ENCODE data around the gene COP1.

Gene COP1

DNA sequence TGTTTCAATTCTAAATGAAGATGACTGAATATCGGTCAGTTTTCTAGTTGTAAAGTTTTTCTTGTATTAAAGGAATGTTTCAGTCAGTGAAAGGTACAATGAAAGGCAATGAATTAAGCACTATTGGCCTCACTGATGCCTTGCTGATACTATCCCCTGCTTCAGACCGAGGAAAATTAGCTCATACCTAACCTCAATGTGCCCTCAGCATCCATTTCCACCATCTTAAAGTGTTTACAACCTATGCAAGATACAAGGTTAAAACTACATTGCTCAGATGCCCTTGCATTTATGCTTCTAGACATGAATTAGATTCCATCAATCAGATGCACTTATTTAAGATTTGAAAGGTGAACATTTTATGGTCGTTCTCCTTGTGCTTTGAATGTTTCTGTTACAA lies 184.5 kb downstream of the COP1 start:
- TF ChIP-seq CSRNP3 (CRISPR knock-in tag; IDR thresholded peaks at IDR 0.05) = no peak
- TF ChIP-seq ZC3H10 (CRISPR knock-in tag; IDR thresholded peaks at IDR 0.05) = no peak
- no peak for TF ChIP-seq ZNF8 (CRISPR knock-in tag; IDR thresholded peaks at IDR 0.05)
- no peak for TF ChIP-seq CSDC2 (CRISPR knock-in tag; IDR thresholded peaks at IDR 0.05)
- TF ChIP-seq ZNF565 (CRISPR knock-in tag; conservative IDR thresholded peaks at IDR 0.05; ENCODE audit: low read depth) = no peak
- TF ChIP-seq ZFP30 (CRISPR knock-in tag; IDR thresholded peaks at IDR 0.05) = no peak
- no peak for TF ChIP-seq ZNF70 (CRISPR knock-in tag; IDR thresholded peaks at IDR 0.05)
- TF ChIP-seq TOX (CRISPR knock-in tag; IDR thresholded peaks at IDR 0.05; ENCODE audit: borderline replicate concordance) = no peak
- TF ChIP-seq TCF4 (CRISPR knock-in tag; IDR thresholded peaks at IDR 0.05; ENCODE audit: borderline replicate concordance) = no peak
- no peak for TF ChIP-seq OSR1 (CRISPR knock-in tag; IDR thresholded peaks at IDR 0.05)
- TF ChIP-seq ISL1 (CRISPR knock-in tag; IDR thresholded peaks at IDR 0.05) = no peak
- TF ChIP-seq RARB (CRISPR knock-in tag; IDR thresholded peaks at IDR 0.05) = no peak
- TF ChIP-seq ZFP3 (CRISPR knock-in tag; IDR thresholded peaks at IDR 0.05) = no peak
- no peak for TF ChIP-seq SNAI2 (CRISPR knock-in tag; IDR thresholded peaks at IDR 0.05)
- TF ChIP-seq GLIS3 (CRISPR knock-in tag; IDR thresholded peaks at IDR 0.05) = no peak
- TF ChIP-seq CREB5 (CRISPR knock-in tag; IDR thresholded peaks at IDR 0.05; ENCODE audit: low read depth) = no peak
- ATAC-seq = no peak

DNA sequence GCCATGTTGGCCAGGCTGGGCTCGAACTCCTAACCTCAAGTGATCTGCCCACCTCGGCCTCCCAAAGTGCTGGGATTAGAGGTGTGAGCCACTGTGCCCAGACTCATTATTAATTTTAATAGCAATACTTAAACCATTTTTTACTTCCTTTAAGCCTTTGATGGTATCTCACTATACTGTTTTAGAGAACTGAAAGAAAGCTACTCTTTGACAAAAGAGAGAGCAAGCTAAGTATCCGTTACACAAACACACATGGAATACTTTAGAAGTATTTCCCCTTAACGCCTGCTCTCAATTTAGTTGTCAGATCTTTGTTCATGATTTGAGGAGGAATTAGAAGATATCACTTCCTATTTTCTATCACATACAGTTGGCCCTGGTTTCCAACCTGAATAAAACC lies 189.4 kb downstream of the COP1 start:
- TF ChIP-seq TCF4 (CRISPR knock-in tag; IDR thresholded peaks at IDR 0.05; ENCODE audit: borderline replicate concordance) = no peak
- TF ChIP-seq ZNF8 (CRISPR knock-in tag; IDR thresholded peaks at IDR 0.05) = no peak
- TF ChIP-seq RARB (CRISPR knock-in tag; IDR thresholded peaks at IDR 0.05) = no peak
- no peak for TF ChIP-seq SNAI2 (CRISPR knock-in tag; IDR thresholded peaks at IDR 0.05)
- no peak for TF ChIP-seq ZC3H10 (CRISPR knock-in tag; IDR thresholded peaks at IDR 0.05)
- TF ChIP-seq POU6F1 (CRISPR knock-in tag; IDR thresholded peaks at IDR 0.05; ENCODE audit: borderline replicate concordance, low read depth) = no peak
- no peak for TF ChIP-seq ESRRG (CRISPR knock-in tag; IDR thresholded peaks at IDR 0.05)
- no peak for TF ChIP-seq ARNTL (CRISPR knock-in tag; IDR thresholded peaks at IDR 0.05; ENCODE audit: borderline replicate concordance, low read depth)
- no peak for TF ChIP-seq TSHZ2 (CRISPR knock-in tag; IDR thresholded peaks at IDR 0.05)
- no peak for ATAC-seq

GRCh38 chr1:176009951-176010350 lies 197.1 kb downstream of the COP1 start:
- no peak for ATAC-seq
- TF ChIP-seq CREB5 (CRISPR knock-in tag; IDR thresholded peaks at IDR 0.05; ENCODE audit: low read depth) (no peak), ZC3H10 (CRISPR knock-in tag; IDR thresholded peaks at IDR 0.05) (no peak), PPARA (CRISPR knock-in tag; IDR thresholded peaks at IDR 0.05; ENCODE audit: borderline replicate concordance) (no peak), OSR1 (CRISPR knock-in tag; IDR thresholded peaks at IDR 0.05) (no peak), SNAI2 (CRISPR knock-in tag; IDR thresholded peaks at IDR 0.05) (no peak), TCF4 (CRISPR knock-in tag; IDR thresholded peaks at IDR 0.05; ENCODE audit: borderline replicate concordance) (no peak), ZNF70 (CRISPR knock-in tag; IDR thresholded peaks at IDR 0.05) (no peak), TSHZ2 (CRISPR knock-in tag; IDR thresholded peaks at IDR 0.05) (no peak), CSDC2 (CRISPR knock-in tag; IDR thresholded peaks at IDR 0.05) (no peak), GLIS3 (CRISPR knock-in tag; IDR thresholded peaks at IDR 0.05) (no peak), ISL1 (CRISPR knock-in tag; IDR thresholded peaks at IDR 0.05) (no peak), ZFP3 (CRISPR knock-in tag; IDR thresholded peaks at IDR 0.05) (no peak), CSRNP3 (CRISPR knock-in tag; IDR thresholded peaks at IDR 0.05) (no peak), TOX (CRISPR knock-in tag; IDR thresholded peaks at IDR 0.05; ENCODE audit: borderline replicate concordance) (no peak)
- TF ChIP-seq, protein P1, sequence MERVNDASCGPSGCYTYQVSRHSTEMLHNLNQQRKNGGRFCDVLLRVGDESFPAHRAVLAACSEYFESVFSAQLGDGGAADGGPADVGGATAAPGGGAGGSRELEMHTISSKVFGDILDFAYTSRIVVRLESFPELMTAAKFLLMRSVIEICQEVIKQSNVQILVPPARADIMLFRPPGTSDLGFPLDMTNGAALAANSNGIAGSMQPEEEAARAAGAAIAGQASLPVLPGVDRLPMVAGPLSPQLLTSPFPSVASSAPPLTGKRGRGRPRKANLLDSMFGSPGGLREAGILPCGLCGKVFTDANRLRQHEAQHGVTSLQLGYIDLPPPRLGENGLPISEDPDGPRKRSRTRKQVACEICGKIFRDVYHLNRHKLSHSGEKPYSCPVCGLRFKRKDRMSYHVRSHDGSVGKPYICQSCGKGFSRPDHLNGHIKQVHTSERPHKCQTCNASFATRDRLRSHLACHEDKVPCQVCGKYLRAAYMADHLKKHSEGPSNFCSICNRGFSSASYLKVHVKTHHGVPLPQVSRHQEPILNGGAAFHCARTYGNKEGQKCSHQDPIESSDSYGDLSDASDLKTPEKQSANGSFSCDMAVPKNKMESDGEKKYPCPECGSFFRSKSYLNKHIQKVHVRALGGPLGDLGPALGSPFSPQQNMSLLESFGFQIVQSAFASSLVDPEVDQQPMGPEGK (CRISPR knock-in tag; IDR thresholded peaks at IDR 0.05; ENCODE audit: borderline replicate concordance) = no peak

All from SK-N-SH treated with all-trans-retinoic acid at 6 μM for 48 hours (cell line).